HG03354 (cell line): ENCODE results near the gene POLE.

ENCODE experiments used
- ATAC-seq: cut with Tn5 transposase; IDR thresholded peaks from one replicate; pipeline ENCODE4 v1.9.1; 2021; ENCODE audit warnings: mild to moderate bottlenecking; ENCODE audit not compliant: unreplicated experiment, poor library complexity, severe bottlenecking

Gene POLE

GRCh38 chr12:132634411-132634990, 52.6 kb downstream of the POLE start:
- no peak for ATAC-seq

- ATAC-seq = no peak
Measured at GRCh38 chr12:132633901-132634300, 53.2 kb downstream of the POLE start.

GRCh38 chr12:132633398-132633797, 53.7 kb downstream of the POLE start:
- ATAC-seq = no peak

- no peak for ATAC-seq
Measured at GRCh38 chr12:132632521-132633228, 54.5 kb downstream of the POLE start.

GRCh38 chr12:132631666-132632065, 55.5 kb downstream of the POLE start:
- ATAC-seq = no peak

GRCh38 chr12:132630672-132631071, 56.5 kb downstream of the POLE start:
- ATAC-seq = no peak

GRCh38 chr12:132629330-132629729, 57.8 kb downstream of the POLE start:
- no peak for ATAC-seq

- no peak for ATAC-seq
Measured at GRCh38 chr12:132625731-132626430, 61.3 kb downstream of the POLE start.

- ATAC-seq = no peak
Measured at GRCh38 chr12:132624910-132625630, 62.1 kb downstream of the POLE start.

GRCh38 chr12:132624186-132624855, 62.8 kb downstream of the POLE start:
- no peak for ATAC-seq

GRCh38 chr12:132623072-132623869, 63.9 kb downstream of the POLE start:
- ATAC-seq = no peak

- ATAC-seq = no peak
Measured at GRCh38 chr12:132622437-132623071, 64.6 kb downstream of the POLE start.

- no peak for ATAC-seq
Measured at GRCh38 chr12:132621657-132622435, 65.3 kb downstream of the POLE start.

- no peak for ATAC-seq
Measured at GRCh38 chr12:132620899-132621656, 66.1 kb downstream of the POLE start.

- ATAC-seq = no peak
Measured at GRCh38 chr12:132620113-132620898, 66.8 kb downstream of the POLE start.

GRCh38 chr12:132619386-132620112, 67.6 kb downstream of the POLE start:
- no peak for ATAC-seq
